Epithelial cell of esophagus (primary cell): ENCODE data around the gene KRTAP1-3.
A peak's percentile ranks its signal among the peaks of the same experiment; 100 is the strongest.
"Not testable (repeated sequence)": the region's sequence is repeated elsewhere in the genome, so short reads cannot be mapped to it uniquely, and the experiment has no call there.

Experiments used
- DNase-seq: peaks from one replicate; pipeline ENCODE4 v3.0.0; 2010; ENCODE audit warnings: low read depth
- H3K4me3 ChIP-seq: 2 replicates; pipeline ENCODE4 v1.5.1; 2011; ENCODE audit warnings: mild to moderate bottlenecking, low read length, control low read depth
- TF ChIP-seq, protein P1 (sequence below): IDR thresholded peaks from 2 replicates; pipeline ENCODE4 v1.5.1; 2011; ENCODE audit warnings: low read depth, mild to moderate bottlenecking, low read length, control low read depth, inconsistent platforms; ENCODE audit not compliant: insufficient read depth; ENCODE audit errors: missing control alignments

Gene KRTAP1-3

DNA sequence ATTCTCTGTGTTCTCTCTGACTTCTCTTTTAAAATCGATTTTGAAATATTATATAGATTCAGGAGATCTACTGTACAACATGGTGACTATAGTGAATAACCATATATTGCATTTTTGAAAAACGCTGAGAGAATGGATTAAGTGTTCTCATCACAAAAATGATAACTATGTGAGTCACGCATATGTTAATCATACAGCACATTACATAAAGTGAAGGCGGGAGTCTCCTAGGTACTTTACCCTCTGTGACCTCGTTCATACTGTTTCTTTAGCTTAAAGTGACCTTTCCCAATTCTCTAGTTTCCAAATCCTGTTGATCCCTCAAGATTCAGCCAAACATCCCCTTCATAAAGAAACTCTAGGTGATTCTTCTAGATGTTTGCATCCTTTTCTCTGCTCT lies 31.9 kb downstream of the KRTAP1-3 start:
- TF ChIP-seq, protein P1, sequence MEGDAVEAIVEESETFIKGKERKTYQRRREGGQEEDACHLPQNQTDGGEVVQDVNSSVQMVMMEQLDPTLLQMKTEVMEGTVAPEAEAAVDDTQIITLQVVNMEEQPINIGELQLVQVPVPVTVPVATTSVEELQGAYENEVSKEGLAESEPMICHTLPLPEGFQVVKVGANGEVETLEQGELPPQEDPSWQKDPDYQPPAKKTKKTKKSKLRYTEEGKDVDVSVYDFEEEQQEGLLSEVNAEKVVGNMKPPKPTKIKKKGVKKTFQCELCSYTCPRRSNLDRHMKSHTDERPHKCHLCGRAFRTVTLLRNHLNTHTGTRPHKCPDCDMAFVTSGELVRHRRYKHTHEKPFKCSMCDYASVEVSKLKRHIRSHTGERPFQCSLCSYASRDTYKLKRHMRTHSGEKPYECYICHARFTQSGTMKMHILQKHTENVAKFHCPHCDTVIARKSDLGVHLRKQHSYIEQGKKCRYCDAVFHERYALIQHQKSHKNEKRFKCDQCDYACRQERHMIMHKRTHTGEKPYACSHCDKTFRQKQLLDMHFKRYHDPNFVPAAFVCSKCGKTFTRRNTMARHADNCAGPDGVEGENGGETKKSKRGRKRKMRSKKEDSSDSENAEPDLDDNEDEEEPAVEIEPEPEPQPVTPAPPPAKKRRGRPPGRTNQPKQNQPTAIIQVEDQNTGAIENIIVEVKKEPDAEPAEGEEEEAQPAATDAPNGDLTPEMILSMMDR, result no peak
- H3K4me3 ChIP-seq, result no peak overlapping the region
- DNase-seq, result peak; percentile 85

- DNase-seq, result no peak
- TF ChIP-seq, protein P1, result no peak
- H3K4me3 ChIP-seq, result no peak overlapping the region
Observed at GRCh38 chr17:41001795-41002194, 32.9 kb downstream of the KRTAP1-3 start.

GRCh38 chr17:40999563-40999962 lies 35.1 kb downstream of the KRTAP1-3 start, which contains the start of gene KRTAP3-2:
Gene KRTAP3-2, minus strand, starts transcription at chr17:40999906. Its CDS starts 53 bp downstream, at chr17:40999853.
- DNase-seq, H3K4me3 ChIP-seq: not testable (repeated sequence)

DNA sequence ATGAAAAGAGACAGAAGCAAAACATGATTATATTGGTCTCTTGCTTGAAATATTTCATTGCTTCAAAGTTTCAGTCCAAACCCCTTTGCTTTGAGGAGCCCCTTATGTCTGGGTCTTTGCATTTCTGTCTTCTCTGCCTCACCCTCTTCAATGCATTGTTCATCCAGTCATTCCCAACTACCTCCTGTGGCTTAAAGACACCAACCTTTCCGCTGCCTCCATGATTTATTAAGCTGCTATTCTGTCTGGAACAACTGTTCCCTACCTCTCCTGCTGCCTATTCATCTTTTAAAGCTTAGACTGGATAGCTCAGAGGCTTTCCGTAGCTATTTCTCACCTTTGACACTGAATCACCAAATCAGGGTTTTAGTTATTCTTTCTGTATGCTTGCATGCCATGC lies 37.3 kb downstream of the KRTAP1-3 start:
- DNase-seq, result no peak
- no peak overlapping the region for H3K4me3 ChIP-seq
- TF ChIP-seq, protein P1, result no peak

- H3K4me3 ChIP-seq, result no peak overlapping the region
- DNase-seq, result no peak
- TF ChIP-seq, protein P1, result no peak
Observed at GRCh38 chr17:40996829-40997228, 37.8 kb downstream of the KRTAP1-3 start.

GRCh38 chr17:40995116-40995515 lies 39.6 kb downstream of the KRTAP1-3 start:
- H3K4me3 ChIP-seq, result no peak overlapping the region
- no peak for DNase-seq
- TF ChIP-seq, protein P1, result no peak

GRCh38 chr17:40993839-40994238 lies 40.8 kb downstream of the KRTAP1-3 start, which contains the start of gene KRTAP3-3:
Gene KRTAP3-3, minus strand, starts transcription at chr17:40994164. Its CDS starts 67 bp downstream, at chr17:40994097.
- no peak within 1 kb of the TSS for H3K4me3 ChIP-seq
- no peak for DNase-seq
- TF ChIP-seq, protein P1, result no peak
